ENCODE measurements around the gene PCDHGA4. TPM values are rescaled to one million over a fixed set of nuclear protein-coding genes. Genes with fewer than 3 reads are reported as not detected.

PCDHGA4 gene
- total and polyA plus RNA-seq, 2 of the 13 experiments (the other 11 are each of a cell fraction or from before 2014, with no cell fraction given) = 0.49 to 0.58 TPM

- TF ChIP-seq, protein P1, sequence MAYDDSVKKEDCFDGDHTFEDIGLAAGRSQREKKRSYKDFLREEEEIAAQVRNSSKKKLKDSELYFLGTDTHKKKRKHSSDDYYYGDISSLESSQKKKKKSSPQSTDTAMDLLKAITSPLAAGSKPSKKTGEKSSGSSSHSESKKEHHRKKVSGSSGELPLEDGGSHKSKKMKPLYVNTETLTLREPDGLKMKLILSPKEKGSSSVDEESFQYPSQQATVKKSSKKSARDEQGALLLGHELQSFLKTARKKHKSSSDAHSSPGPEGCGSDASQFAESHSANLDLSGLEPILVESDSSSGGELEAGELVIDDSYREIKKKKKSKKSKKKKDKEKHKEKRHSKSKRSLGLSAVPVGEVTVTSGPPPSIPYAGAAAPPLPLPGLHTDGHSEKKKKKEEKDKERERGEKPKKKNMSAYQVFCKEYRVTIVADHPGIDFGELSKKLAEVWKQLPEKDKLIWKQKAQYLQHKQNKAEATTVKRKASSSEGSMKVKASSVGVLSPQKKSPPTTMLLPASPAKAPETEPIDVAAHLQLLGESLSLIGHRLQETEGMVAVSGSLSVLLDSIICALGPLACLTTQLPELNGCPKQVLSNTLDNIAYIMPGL (CRISPR knock-in tag; IDR thresholded peaks at IDR 0.05; ENCODE audit: borderline replicate concordance in 1 of 2, low read depth in 1 of 2) = peak; percentile 63 to 77
- TF ChIP-seq DNMT1 (CRISPR knock-in tag; IDR thresholded peaks at IDR 0.05) (no peak), MAFK (conservative IDR thresholded peaks at IDR 0.05 in 1 of 2, IDR thresholded peaks at IDR 0.05 in 1 of 2; ENCODE audit: low read length in 2 of 2) (0 out of 4 replicates have a peak, but pooled peaks of 1 of the 2 experiments have one; percentile 21), SALL1 (CRISPR knock-in tag; IDR thresholded peaks at IDR 0.05) (peak; percentile 41; the same call in 1 of the 2 replicates), CEBPG (CRISPR knock-in tag; IDR thresholded peaks at IDR 0.05) (no peak), ELF4 (CRISPR knock-in tag; IDR thresholded peaks at IDR 0.05; ENCODE audit: borderline replicate concordance) (no peak), ZNF501 (CRISPR knock-in tag; IDR thresholded peaks at IDR 0.05) (0 out of 2 replicates have a peak, but pooled peaks have one; percentile 39), HDAC2 (CRISPR knock-in tag; IDR thresholded peaks at IDR 0.05) (no peak), SMAD9 (CRISPR knock-in tag; IDR thresholded peaks at IDR 0.05) (no peak), ARHGAP35 (CRISPR knock-in tag; IDR thresholded peaks at IDR 0.05; ENCODE audit: borderline replicate concordance) (no peak), IRX3 (CRISPR knock-in tag; IDR thresholded peaks at IDR 0.05; ENCODE audit: borderline replicate concordance, low read depth) (no peak), NFYB (CRISPR knock-in tag; IDR thresholded peaks at IDR 0.05) (0 out of 2 replicates have a peak, but pooled peaks have one; percentile 9), ZNF572 (CRISPR knock-in tag; IDR thresholded peaks at IDR 0.05) (no peak), ZNF547 (CRISPR knock-in tag; IDR thresholded peaks at IDR 0.05) (0 out of 2 replicates have a peak, but pooled peaks have one; percentile 50), YEATS4 (CRISPR knock-in tag; IDR thresholded peaks at IDR 0.05; ENCODE audit: borderline replicate concordance) (no peak), TFAP4 (IDR thresholded peaks at IDR 0.05; ENCODE audit: borderline replicate concordance, low read depth) (no peak), SOX6 (IDR thresholded peaks at IDR 0.05) (no peak), SOX6 (CRISPR knock-in tag; IDR thresholded peaks at IDR 0.05) (0 out of 2 replicates have a peak, but pooled peaks have one; percentile 26), E2F1 (CRISPR knock-in tag; IDR thresholded peaks at IDR 0.05) (no peak), TCF7 (IDR thresholded peaks at IDR 0.05; ENCODE audit: low read depth) (no peak)
- TF ChIP-seq, protein P2, sequence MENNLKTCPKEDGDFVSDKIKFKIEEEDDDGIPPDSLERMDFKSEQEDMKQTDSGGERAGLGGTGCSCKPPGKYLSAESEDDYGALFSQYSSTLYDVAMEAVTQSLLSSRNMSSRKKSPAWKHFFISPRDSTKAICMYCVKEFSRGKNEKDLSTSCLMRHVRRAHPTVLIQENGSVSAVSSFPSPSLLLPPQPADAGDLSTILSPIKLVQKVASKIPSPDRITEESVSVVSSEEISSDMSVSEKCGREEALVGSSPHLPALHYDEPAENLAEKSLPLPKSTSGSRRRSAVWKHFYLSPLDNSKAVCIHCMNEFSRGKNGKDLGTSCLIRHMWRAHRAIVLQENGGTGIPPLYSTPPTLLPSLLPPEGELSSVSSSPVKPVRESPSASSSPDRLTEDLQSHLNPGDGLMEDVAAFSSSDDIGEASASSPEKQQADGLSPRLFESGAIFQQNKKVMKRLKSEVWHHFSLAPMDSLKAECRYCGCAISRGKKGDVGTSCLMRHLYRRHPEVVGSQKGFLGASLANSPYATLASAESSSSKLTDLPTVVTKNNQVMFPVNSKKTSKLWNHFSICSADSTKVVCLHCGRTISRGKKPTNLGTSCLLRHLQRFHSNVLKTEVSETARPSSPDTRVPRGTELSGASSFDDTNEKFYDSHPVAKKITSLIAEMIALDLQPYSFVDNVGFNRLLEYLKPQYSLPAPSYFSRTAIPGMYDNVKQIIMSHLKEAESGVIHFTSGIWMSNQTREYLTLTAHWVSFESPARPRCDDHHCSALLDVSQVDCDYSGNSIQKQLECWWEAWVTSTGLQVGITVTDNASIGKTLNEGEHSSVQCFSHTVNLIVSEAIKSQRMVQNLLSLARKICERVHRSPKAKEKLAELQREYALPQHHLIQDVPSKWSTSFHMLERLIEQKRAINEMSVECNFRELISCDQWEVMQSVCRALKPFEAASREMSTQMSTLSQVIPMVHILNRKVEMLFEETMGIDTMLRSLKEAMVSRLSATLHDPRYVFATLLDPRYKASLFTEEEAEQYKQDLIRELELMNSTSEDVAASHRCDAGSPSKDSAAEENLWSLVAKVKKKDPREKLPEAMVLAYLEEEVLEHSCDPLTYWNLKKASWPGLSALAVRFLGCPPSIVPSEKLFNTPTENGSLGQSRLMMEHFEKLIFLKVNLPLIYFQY (CRISPR knock-in tag; IDR thresholded peaks at IDR 0.05; ENCODE audit: borderline replicate concordance) = no peak
Measured at GRCh38 chr5:141326088-141326854, 28.6 kb upstream of the PCDHGA4 start (continued).

Data from HepG2 (cell line).